ENCODE measurements around the gene FGFBP1.

The FGFBP1 gene

DNA sequence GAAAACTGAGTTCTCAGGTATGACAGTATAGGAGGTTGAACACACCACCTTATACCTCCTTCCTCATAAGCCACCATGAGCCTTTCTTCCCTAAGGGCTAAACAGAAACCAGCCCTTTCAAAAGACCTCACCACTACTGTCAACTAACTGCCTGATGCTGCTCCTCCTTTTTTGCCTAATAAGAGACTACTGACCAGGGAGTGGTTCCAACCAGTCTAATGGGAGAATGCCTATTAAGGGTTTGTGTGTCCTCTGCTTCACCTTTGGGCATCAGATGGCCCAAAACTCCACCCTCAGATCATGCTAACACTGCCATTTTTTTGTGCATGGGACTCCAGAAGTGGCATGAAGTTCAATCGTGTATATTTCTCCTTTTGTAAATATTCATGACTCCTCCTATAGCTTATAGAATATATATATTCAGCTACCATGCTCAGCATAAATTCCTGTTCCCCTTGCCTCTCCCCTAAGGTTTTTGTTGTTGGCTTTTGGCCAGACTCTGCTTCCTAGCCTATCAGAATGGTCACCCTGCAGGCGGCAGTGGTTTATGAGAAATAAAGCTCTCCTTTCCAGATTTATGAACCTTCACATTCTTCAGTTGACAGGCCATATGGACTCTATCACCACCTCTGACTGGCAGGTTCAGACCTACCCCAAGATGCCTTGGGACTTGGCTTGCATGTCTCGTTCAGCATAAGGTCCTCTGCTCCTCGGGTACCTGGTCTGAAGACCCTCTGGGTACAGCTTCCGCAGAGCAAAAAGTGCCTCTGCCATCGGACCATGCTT lies 28.2 kb downstream of the FGFBP1 start:
- H3K27ac ChIP-seq = no peak overlapping the region
- TF ChIP-seq, protein P1, sequence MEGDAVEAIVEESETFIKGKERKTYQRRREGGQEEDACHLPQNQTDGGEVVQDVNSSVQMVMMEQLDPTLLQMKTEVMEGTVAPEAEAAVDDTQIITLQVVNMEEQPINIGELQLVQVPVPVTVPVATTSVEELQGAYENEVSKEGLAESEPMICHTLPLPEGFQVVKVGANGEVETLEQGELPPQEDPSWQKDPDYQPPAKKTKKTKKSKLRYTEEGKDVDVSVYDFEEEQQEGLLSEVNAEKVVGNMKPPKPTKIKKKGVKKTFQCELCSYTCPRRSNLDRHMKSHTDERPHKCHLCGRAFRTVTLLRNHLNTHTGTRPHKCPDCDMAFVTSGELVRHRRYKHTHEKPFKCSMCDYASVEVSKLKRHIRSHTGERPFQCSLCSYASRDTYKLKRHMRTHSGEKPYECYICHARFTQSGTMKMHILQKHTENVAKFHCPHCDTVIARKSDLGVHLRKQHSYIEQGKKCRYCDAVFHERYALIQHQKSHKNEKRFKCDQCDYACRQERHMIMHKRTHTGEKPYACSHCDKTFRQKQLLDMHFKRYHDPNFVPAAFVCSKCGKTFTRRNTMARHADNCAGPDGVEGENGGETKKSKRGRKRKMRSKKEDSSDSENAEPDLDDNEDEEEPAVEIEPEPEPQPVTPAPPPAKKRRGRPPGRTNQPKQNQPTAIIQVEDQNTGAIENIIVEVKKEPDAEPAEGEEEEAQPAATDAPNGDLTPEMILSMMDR (conservative IDR thresholded peaks at IDR 0.05) = no peak

DNA sequence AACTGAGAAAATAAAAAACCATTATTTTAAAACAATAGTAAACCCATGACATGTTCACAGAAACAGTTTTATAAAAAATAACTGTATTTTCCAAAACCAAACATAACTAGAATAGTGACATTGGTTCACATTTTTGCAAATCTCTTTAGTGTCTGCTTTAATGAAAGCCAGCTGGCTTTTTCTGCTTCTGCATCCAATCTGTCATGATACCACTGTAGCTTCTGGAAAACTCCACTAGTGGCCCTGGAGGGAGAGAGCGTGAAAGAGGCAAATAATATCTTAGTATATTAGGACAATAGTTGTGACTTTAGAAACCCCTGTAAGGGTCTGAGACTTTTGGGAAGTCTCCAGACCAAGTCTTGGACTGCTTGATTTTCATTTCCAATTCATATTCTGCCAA lies 31.1 kb downstream of the FGFBP1 start:
- TF ChIP-seq, protein P1 (conservative IDR thresholded peaks at IDR 0.05) = no peak
- no peak overlapping the region for H3K27ac ChIP-seq

DNA sequence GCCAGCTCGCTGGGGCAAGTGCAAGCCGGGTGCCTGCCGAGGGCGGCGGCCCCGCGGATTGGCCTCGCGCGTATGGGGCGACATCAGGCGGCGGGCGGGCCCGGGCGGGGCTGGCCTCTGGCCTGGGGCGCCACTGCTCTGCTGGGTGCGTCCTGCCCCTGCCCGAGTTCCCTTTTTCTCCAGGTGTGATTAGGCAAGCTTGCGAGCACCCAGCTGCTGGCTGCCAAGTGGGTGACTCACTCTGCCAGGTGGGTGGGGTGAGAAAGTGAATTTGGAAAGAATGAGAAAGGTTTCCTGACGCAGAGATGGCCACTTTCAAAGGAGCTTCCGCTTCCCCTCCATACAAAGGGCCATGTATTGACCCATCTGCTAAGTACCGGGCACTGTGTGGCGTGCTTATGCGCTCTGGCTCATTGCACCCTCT lies 32.5 kb downstream of the FGFBP1 start:
- TF ChIP-seq, protein P1 (conservative IDR thresholded peaks at IDR 0.05) = no peak
- H3K27ac ChIP-seq = no peak overlapping the region

DNA sequence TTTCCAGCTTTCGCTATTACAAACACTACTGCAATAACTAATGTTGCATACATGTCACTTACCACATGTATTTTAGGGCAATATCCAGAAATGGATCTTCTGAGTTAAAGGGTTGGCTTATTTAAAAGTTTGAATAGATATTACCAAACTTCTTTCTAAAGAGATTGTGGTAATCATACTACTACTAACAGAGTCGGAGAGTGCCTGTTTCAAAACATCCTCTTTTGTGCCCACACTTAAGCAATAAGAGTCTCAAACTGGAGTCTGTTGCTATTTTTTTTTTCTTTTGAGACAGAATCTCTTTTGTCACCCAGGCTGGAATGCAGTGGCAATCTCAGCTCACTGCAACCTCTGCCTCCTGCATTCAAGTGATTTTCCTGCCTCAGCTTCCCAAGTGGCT lies 35.8 kb downstream of the FGFBP1 start:
- no peak overlapping the region for H3K27ac ChIP-seq
- TF ChIP-seq, protein P1 (conservative IDR thresholded peaks at IDR 0.05) = no peak

DNA sequence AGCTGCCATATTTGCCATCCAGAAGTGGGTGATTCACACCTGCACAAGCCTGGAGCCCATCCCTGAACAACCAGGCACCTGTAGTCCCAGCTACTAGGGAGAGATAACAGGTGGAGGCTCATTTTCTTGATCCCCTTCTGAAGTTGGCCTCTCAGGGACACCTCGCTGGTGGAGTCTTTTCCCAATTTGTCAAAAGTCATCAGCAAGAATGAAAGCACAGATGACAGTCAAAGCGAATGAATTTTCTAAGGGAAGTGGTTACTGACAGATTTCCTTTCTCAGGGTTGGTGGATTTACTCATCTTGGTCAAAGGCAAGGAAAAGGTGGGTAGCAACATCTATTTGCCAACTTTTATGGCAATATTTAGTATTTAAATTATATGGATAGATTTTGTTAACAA lies 36.5 kb downstream of the FGFBP1 start:
- no peak overlapping the region for H3K27ac ChIP-seq
- TF ChIP-seq, protein P1 (conservative IDR thresholded peaks at IDR 0.05) = no peak

DNA sequence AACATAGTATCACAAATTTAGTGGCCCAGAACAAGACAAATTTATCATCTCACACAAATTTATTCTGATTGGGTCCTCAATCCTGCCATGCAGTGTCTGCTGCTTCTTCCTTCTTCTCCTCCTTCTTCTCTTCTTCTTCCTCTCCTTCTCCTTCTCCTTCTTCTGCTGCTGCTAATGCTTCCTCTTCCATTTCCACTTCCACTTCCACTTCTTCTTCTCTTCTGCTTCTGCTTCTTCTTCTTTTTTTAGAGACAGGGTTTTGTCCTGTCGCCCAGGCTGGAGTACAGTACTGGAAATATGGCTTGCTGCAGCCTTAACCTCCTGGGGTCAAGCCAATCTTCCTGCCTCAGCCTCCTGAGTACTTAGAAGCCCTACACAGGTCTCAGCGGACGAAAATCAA lies 37.5 kb downstream of the FGFBP1 start:
- no peak overlapping the region for H3K27ac ChIP-seq

DNA sequence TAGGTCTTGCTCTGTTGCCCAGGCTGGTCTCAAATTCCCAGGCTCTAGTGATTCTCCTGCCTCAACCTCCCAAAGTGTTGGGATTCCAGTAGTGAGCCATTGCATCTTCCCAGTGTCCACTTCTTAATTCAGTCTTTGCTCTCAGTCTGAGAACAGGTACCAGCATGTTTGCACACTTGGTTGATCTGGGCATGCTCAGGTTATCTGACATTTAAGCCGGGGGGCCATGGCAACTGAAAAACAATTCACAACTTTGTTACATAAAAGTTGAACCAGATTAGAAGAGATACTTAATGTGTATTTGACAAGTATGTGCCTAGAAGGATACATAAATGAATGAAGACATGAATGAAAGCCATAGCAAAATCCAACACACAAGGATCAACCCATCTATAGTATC lies 39.0 kb downstream of the FGFBP1 start:
- H3K27ac ChIP-seq = no peak overlapping the region
- TF ChIP-seq, protein P1 (conservative IDR thresholded peaks at IDR 0.05) = no peak

More for the DNA sequence above, 37.5 kb downstream of the FGFBP1 start:
- TF ChIP-seq, protein P1 (conservative IDR thresholded peaks at IDR 0.05) = no peak

Measured in VCaP (cell line).